ENCODE measurements around the gene ITPR2. TPM values are rescaled to one million over a fixed set of nuclear protein-coding genes. Genes with fewer than 3 reads are reported as not detected.

The ITPR2 gene
- total and polyA plus RNA-seq, 4 donors, result 11.7 to 93.3 (median 35.4) TPM

- no peaks in the 10 kb centered on the region for H3K36me3 ChIP-seq (ENCODE audit: control insufficient read depth in 4 of 4, insufficient read depth in 3 of 4, low read depth in 1 of 4, low read length in 3 of 4)
- H3K4me1 ChIP-seq (ENCODE audit: control insufficient read depth in 4 of 4, insufficient read depth in 4 of 4, low read length in 3 of 4), result no peaks in the 10 kb centered on the region
- H3K27ac ChIP-seq (ENCODE audit: low read depth in 1 of 2, low read length in 2 of 2), result no peak overlapping the region
- no peak for DNase-seq (ENCODE audit: low spot score)
- no peaks in the 10 kb centered on the region for H3K9me3 ChIP-seq (ENCODE audit: control insufficient read depth in 4 of 4, low read length in 3 of 4)
- no peaks in the 10 kb centered on the region for H3K27me3 ChIP-seq (ENCODE audit: control insufficient read depth in 4 of 4, insufficient read depth in 4 of 4, low read length in 3 of 4)
- no peak overlapping the region for H3K4me3 ChIP-seq (ENCODE audit: low read depth in 1 of 3, low read length in 3 of 3)
- no peak for TF ChIP-seq FOXA1 (IDR thresholded peaks at IDR 0.05)
- TF ChIP-seq GABPA (IDR thresholded peaks at IDR 0.05 in 1 of 2, conservative IDR thresholded peaks at IDR 0.05 in 1 of 2), result no peak
- no peak for TF ChIP-seq CTCF (IDR thresholded peaks at IDR 0.05; ENCODE audit: low read depth, low read length, missing input control)
- TF ChIP-seq RAD21 (IDR thresholded peaks at IDR 0.05), result no peak
- no peak for TF ChIP-seq EGR1 (IDR thresholded peaks at IDR 0.05; ENCODE audit: low read depth in 2 of 2)
- TF ChIP-seq TAF1 (conservative IDR thresholded peaks at IDR 0.05), result no peak
- no peak for TF ChIP-seq FOXA2 (IDR thresholded peaks at IDR 0.05)
- no peak for TF ChIP-seq SP1 (IDR thresholded peaks at IDR 0.05)
- TF ChIP-seq REST (IDR thresholded peaks at IDR 0.05), result no peak
- no peak for TF ChIP-seq ZBTB33 (IDR thresholded peaks at IDR 0.05)
- no peak for TF ChIP-seq MAX (IDR thresholded peaks at IDR 0.05)
- TF ChIP-seq HNF4A (conservative IDR thresholded peaks at IDR 0.05), result no peak
- no peak for TF ChIP-seq NR2F2 (IDR thresholded peaks at IDR 0.05)
- no peak for TF ChIP-seq RXRA (IDR thresholded peaks at IDR 0.05)
- no peak for TF ChIP-seq YY1 (IDR thresholded peaks at IDR 0.05)
- no peak for TF ChIP-seq HNF4G (IDR thresholded peaks at IDR 0.05)
- no peak for TF ChIP-seq JUND (IDR thresholded peaks at IDR 0.05)
- no peak for TF ChIP-seq ATF3 (IDR thresholded peaks at IDR 0.05)
- H3K9ac ChIP-seq (ENCODE audit: low read depth in 1 of 2, low read length in 2 of 2), result no peak overlapping the region
- WGBS, result 89% methylated on average over 3 of the region's 3 CpGs
Observed at GRCh38 chr12:26868447-26869103, 35.6 kb upstream of the ITPR2 start.
